ENCODE results near the gene SCRN1.
A peak's percentile ranks its signal among the peaks of the same experiment; 100 is the strongest.
"Not testable (repeated sequence)": the region's sequence is repeated elsewhere in the genome, so short reads cannot be mapped to it uniquely, and the experiment has no call there.

SCRN1 gene

DNA sequence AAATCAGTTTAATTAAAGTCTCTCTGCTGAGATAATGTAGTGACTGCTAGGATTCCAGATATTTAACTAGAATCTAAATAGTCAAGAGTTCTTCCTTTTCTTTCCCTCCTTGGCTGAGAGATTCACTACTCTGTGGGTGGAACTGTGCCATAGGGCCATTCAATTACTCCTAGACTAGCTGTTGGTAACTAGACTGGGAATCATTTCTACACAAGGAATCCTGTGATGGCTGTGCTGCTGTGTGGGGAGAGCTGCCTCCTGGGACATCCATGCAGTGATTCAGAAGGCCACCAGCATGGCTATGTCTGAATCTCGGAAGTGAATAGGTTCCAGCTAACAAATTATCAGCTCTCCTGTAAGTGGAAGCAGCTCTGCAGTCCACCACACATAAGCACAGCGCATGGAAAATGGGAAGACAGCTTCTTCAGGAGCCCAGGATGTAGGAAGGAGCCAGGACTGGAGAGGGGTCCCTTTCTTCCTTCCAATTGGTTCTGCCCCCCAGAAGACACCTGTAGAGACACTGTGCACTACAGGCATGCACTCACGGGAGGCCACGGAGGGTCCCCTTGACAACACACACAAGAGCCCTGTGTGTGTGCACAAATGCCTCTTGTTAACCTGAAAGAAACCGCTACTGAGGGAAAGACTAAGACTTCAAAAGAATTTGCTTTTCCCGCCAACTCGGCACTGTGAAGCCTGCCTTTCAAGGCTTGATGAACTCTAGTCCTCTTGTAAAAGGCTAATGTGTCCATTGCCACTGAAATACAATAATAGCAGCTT lies 66.5 kb downstream of the SCRN1 start:
- no peak for DNase-seq

GRCh38 chr7:29921404-29922010 lies 68.1 kb downstream of the SCRN1 start:
- peak; percentile 34 for DNase-seq

DNA sequence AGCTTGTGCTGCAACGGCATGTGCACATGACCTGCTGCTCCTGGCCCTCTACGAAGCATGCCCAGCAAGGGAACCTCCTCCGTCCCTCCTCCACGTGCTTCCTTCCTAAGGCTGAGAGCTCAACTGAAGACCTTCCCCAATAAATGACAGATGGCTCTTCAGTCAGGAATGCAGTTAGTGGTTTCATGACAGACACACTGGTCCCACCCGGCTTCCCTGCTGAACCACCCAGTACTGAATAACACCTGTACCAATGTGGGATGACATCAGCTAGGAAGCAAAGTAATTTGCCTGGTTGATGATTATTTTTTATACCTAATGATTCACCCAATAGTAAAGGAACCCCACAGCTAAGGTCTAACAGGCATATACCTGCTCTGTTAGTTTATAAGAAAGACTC lies 69.1 kb downstream of the SCRN1 start:
- no peak for DNase-seq

DNA sequence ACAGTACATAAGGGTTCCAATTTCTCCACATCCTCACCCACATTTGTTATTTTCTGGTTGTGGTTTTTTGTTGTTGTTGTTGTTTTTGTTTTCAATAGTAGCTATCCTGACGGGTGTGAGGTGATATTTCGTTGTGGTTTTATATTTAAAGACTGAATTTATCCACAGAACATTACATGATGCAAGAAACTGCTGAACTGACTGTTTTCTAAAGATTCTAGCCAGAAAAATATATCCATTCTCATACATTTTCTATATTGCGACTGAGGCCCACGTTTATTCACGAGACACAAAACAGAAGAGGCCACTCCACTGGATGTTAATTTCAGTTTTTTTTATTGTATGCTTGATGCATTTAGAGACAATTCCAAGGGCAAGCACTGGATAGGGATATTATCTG lies 69.8 kb downstream of the SCRN1 start:
- no peak for DNase-seq

- no peak for DNase-seq
Measured at GRCh38 chr7:29918850-29919249, 70.8 kb downstream of the SCRN1 start.

DNA sequence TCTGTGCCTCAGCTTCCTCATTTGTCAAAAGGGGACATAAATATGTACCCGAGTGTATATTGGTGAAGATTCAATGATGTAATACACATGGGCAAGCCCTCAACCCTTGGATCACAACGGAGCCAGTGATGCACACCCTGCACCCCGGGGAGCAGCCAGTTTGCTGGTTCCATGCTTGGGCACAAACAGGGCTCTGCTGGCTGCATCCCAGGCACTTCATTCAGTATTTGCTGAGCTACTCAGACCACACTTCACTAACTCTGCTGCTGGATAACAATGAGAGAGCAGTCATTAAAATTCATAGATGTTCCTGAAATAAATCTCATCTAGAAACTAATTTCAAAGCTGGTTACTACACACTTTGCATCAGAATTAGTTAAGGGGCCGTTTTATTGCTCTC lies 72.0 kb downstream of the SCRN1 start:
- no peak for DNase-seq

GRCh38 chr7:29915481-29916215 lies 74.0 kb downstream of the SCRN1 start:
- no peak for DNase-seq

GRCh38 chr7:29914180-29914579 lies 75.4 kb downstream of the SCRN1 start:
- no peak for DNase-seq

DNA sequence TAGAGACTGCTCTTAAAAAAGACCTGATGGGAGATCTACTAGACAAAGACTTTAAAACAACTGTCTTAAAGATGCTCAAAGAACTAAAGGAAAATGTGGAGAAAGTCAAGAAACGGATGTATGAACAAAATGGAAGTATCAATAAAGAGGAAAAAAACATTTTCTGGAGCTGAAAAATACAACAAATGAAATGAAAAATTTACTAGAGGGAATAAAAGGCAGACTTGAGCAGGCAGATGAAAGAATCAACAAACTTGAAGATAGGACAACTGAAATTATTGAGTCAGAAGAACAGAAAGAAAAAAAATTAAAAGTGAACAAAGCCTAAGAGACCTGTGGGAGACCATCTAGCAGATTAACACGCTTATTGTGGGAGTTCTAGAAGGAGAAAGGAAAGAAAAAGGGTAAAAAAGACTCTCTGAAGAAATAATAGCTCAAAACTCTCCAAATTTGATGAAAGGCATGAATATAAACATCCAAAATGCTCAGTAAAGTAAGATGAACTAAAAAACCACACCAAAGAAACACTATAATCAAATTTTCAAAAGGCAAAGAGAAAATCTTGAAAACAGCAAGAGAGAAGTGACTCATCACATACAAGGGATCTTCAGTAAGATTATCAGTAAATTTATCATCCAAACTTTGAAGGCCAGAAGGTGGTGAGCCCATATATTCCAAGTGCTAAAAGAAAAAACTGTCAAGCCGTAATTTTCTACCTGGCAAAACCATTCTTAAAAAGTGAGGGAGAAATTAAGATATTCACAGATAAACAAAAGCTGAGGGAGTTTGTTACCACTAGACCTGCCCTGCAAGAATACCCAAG lies 83.2 kb downstream of the SCRN1 start:
- no peak for DNase-seq

DNA sequence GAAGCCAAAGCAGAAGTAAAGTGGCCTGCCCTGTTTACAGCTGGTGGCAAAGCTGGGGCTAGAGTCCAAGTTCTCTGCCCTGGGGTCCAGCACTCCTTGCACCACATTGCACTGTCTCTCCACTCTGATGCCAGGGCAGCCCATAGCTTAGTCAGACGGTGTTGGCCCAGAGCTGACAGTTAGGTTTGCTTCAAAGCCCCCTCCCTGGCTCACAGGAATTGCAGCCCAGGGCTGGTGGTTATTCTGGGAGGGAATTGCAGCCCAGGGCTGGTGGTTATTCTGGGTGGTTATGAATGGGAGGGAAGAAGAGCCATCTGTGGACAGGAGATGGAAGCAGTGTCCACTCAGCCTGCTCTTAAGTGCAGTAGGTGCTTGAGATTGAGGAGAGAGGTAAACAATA lies 88.9 kb downstream of the SCRN1 start:
- no peak for DNase-seq

DNA sequence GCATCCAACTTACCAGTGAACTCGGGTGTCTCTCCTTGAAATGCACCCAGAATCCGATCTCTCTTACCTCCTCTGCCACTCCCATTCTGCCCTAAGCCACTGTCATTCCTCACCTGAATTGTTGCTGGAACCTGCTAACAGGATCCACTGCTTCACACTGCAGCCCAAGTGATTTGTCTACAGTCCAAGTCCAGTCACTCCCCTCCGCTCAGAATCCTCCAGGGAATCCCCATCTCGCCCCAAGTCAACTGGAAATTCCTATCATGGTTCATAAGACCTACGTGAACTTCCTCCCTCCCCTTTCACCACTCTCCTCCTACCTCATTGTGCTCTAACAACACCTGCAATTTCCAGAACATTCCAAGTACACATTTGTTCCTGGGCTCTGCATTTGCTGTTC lies 91.3 kb downstream of the SCRN1 start:
- no peak for DNase-seq

DNA sequence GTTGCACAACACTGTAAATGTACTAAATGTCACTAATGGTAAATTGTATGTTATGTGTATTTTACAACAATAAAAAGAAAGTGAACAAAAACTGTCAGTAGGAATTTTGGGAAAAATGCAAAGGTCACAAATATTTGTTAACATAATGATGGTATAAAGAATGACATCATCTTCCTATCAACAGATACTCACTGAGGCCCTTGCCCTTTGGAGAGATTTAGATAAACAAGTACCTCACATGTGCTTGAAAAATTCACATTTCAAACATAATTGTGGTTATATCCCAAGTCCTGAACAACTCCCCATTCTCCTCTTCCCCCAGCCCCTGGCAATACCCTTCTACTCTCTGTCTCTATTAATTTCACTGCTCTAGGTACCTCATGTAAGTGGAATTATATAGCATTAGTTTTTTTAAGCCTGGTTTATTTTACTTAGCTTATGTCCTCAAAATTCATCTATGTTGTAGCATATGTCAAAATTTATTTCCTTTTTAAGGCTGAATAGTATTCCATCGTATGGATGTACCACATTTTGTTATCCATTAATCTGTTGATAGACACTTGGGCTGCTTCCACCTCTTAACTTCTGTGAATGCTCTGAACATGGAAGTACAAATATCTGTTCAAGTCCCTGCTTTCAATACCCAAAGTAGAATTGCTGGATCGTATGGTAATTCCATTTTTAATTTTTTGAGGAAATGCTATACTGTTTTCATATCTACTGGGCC lies 92.8 kb downstream of the SCRN1 start:
- no peak for DNase-seq

- no peak for DNase-seq
Measured at GRCh38 chr7:29895559-29895958, 94.0 kb downstream of the SCRN1 start.

GRCh38 chr7:29894256-29894655 lies 95.3 kb downstream of the SCRN1 start:
- DNase-seq, result no peak

DNA sequence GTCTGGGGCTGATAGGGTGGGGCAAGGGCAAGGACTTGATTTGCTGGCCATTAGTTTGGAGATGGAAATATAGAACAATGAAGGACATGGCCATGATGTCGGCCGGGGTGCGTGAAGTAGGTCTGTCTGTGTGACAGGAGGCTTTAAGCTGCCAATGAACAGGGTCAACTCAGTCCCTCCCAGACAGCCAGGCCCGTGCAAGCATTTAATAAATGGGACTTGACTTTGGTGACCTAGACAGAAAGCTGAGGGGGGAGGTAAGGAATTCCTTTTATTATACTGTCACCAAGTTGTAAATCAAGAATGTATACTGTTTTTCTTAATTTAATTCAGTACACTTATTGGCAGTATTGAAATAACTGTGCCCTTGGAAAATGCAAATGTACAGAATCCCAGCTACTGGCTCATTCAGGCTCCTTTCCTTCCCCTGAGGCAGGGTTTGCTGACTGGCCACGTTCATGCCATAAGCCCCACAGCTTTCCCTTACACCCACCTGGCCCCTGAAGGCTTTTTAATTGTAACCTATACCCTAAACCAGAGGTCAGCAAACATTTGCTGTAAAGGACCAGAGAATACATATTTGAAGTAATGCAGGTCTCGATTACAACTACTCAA lies 96.1 kb downstream of the SCRN1 start:
- DNase-seq, result no peak

DNA sequence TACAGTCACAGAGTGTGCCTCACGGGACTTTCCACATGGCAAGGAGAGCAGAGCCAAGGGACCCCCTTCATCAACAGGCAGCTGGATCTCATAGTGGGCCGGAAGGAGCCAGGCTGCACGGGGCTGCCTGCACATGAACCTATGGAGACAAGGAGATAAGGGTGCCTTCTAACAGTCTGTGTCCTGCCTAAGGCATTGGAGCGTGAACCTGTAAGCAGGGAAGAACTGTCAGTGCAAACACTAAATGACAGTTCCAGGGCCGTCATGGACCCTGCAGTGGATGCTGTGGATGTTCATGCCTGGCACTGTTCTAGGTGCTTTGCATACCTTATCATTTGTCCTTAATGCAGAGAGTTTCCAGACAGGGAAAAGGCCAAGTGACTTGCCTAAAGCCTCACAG lies 97.4 kb downstream of the SCRN1 start:
- no peak for DNase-seq

DNA sequence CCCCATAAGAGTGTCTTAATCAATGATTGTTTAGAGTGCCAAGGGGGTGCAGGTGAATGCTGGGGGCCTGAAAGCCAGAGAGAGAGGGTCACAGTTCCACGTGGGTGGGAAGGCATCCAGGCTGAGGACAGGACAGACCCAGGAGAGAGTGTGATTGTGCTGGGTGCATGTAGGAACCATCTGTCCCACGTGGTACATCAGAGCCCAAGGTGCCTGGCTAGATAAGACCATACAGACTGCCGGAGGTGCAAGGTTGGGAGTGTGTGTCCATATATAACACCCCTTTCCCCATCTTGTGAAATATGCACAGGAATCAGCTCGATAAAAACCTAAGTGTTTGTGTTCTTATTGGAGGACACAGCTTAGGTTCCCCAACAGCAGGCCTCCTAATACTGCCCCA lies 97.8 kb downstream of the SCRN1 start:
- no peak for DNase-seq

GRCh38 chr7:29890786-29891185 lies 98.8 kb downstream of the SCRN1 start:
- not testable (repeated sequence) for DNase-seq

- DNase-seq, result no peak
Measured at GRCh38 chr7:29890251-29890650, 99.3 kb downstream of the SCRN1 start.

GRCh38 chr7:29889288-29889687 lies 100.3 kb downstream of the SCRN1 start:
- no peak for DNase-seq

- DNase-seq, result no peak
Measured at GRCh38 chr7:29888006-29888405, 101.6 kb downstream of the SCRN1 start.

- no peak for DNase-seq
Measured at GRCh38 chr7:29886827-29887226, 102.8 kb downstream of the SCRN1 start.
